ENCODE measurements around the gene LTBP2.
A peak's percentile ranks its signal among the peaks of the same experiment; 100 is the strongest.

LTBP2 gene

DNA sequence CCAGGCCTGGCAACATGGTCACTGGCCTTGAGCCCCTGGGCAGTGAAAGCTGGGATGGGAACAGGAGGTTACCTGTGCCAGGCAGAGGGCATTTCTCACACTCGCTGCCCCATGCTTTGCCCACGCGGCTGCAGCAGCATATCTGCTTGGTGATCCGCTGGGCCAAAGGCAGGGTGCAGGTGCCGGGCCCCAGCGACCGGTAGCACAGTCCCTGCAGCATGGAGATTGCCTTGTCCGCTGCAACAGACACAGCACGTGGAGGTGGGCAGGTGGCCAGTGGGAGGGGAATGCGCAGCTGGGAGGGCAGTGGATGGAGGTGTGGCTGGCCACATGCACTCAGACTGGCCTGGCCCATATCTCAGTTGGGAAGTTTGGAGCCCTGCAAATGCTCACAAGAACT lies 83.2 kb downstream of the LTBP2 start:
- ChIA-PET POLR2A (no interaction called here), CTCF (interaction anchor here (1.0 to 1.2 kb wide), 2 partner anchors 11 to 24 kb away, joined by 3 to 5 read pairs; no protein-coding TSS in a partner anchor)
- no peak for DNase-seq
- H3K27ac ChIP-seq (ENCODE audit: insufficient read depth in 1 of 2, low read depth in 1 of 2, low read length in 2 of 2, poor library complexity in 1 of 2, severe bottlenecking in 2 of 2), result no peak overlapping the region
- 98% methylated on average over 9 of the region's 10 CpGs for WGBS (ENCODE audit: insufficient coverage)
- H3K4me3 ChIP-seq (ENCODE audit: control insufficient read depth in 1 of 7, extremely low read depth in 1 of 7, insufficient read depth in 4 of 7, low read depth in 2 of 7, low read length in 6 of 7), result no peak overlapping the region
- no peaks in the 10 kb centered on the region for H3K27me3 ChIP-seq (replicated peaks in 2 of 5; ENCODE audit: control insufficient read depth in 4 of 5, insufficient read depth in 5 of 5, low read length in 4 of 5)
- H3K4me1 ChIP-seq (ENCODE audit: control extremely low read depth in 1 of 4, control insufficient read depth in 4 of 4, insufficient read depth in 4 of 4, low read length in 3 of 4), result peaks cover 0 to 8% (median 7%) of the 10 kb centered on the region in 4 experiments
- H3K9me3 ChIP-seq (ENCODE audit: control extremely low read depth in 1 of 5, control insufficient read depth in 4 of 5, insufficient read depth in 2 of 5, low read depth in 1 of 5, low read length in 4 of 5), result no peaks in the 10 kb centered on the region
- H3K36me3 ChIP-seq (ENCODE audit: control insufficient read depth in 4 of 4, insufficient read depth in 4 of 4, low read length in 3 of 4), result no peaks in the 10 kb centered on the region

DNA sequence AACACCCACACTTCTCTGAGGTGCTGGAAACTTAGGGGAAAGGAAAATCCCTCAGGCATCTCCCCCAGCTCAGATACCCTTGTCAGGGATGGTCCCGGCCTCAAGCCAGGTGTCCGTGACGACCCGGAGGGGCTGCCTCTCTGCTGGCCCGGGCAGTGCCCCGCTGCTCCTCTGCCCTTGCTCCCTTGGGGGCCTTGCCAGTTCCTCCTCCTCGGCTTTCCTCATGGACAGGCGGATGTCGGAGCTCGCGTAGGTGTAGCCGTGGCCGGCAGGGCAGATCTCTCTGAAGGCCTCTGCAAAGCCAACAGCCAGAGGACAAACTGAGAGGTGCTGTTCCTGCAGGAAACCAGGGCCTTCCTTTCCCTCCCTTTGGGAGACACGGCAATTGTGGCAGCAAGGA lies 83.6 kb downstream of the LTBP2 start:
- 93% methylated on average over 10 of the region's 14 CpGs for WGBS (ENCODE audit: insufficient coverage)
- Histone ChIP-seq H3K9me3 (ENCODE audit: control extremely low read depth in 1 of 5, control insufficient read depth in 4 of 5, insufficient read depth in 2 of 5, low read depth in 1 of 5, low read length in 4 of 5) (no peaks in the 10 kb centered on the region), H3K27me3 (replicated peaks in 2 of 5; ENCODE audit: control insufficient read depth in 4 of 5, insufficient read depth in 5 of 5, low read length in 4 of 5) (no peaks in the 10 kb centered on the region), H3K36me3 (ENCODE audit: control insufficient read depth in 4 of 4, insufficient read depth in 4 of 4, low read length in 3 of 4) (no peaks in the 10 kb centered on the region), H3K4me3 (ENCODE audit: control insufficient read depth in 1 of 7, extremely low read depth in 1 of 7, insufficient read depth in 4 of 7, low read depth in 2 of 7, low read length in 6 of 7) (no peak overlapping the region), H3K27ac (ENCODE audit: insufficient read depth in 1 of 2, low read depth in 1 of 2, low read length in 2 of 2, poor library complexity in 1 of 2, severe bottlenecking in 2 of 2) (no peak overlapping the region), H3K4me1 (ENCODE audit: control extremely low read depth in 1 of 4, control insufficient read depth in 4 of 4, insufficient read depth in 4 of 4, low read length in 3 of 4) (peaks cover 0 to 3% (median 3%) of the 10 kb centered on the region in 4 experiments)
- no peak for DNase-seq
- POLR2A ChIA-PET, result no interaction called here
- CTCF ChIA-PET, result interaction anchor here (2.9 kb wide), 1 partner anchor 11 kb away, joined by 11 read pairs; no protein-coding TSS in a partner anchor

DNA sequence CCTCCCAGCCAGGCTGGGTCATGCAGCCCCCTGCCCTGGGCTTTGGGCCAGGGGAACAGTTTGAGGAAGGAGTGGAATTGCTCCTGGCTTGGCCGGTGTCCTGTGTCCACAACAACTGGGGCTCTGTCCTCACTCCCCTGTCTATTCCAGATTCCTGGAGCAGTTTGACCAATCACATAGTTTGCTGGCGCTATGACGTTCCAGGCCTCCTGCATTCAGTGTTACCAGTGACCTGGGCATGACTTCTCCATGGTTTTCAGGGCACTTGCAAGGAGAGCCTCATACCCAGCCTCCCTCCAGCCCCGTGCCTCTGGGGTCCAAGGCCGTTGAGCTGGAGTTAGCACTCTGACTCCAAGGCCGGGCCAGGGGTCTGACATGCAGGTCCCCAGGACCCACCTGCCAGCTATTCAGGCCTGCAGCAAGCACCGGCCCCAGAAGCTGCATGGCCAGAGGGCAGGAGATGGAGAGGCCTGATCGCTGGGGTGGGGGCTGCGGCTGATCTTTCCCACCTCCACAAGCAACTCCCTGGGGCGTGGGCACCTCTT lies 84.2 kb downstream of the LTBP2 start:
- DNase-seq, result no peak
- no peak overlapping the region for H3K27ac ChIP-seq (ENCODE audit: insufficient read depth in 1 of 2, low read depth in 1 of 2, low read length in 2 of 2, poor library complexity in 1 of 2, severe bottlenecking in 2 of 2)
- ChIA-PET POLR2A (no interaction called here), CTCF (interaction anchor here (1.1 to 2.9 kb wide), 2 partner anchors 10 to 12 kb away, joined by 3 to 11 read pairs; no protein-coding TSS in a partner anchor)
- H3K27me3 ChIP-seq (replicated peaks in 2 of 5; ENCODE audit: control insufficient read depth in 4 of 5, insufficient read depth in 5 of 5, low read length in 4 of 5), result no peaks in the 10 kb centered on the region
- no peaks in the 10 kb centered on the region for H3K4me1 ChIP-seq (ENCODE audit: control extremely low read depth in 1 of 4, control insufficient read depth in 4 of 4, insufficient read depth in 4 of 4, low read length in 3 of 4)
- no peak overlapping the region for H3K4me3 ChIP-seq (ENCODE audit: control insufficient read depth in 1 of 7, extremely low read depth in 1 of 7, insufficient read depth in 4 of 7, low read depth in 2 of 7, low read length in 6 of 7)
- no peaks in the 10 kb centered on the region for H3K36me3 ChIP-seq (ENCODE audit: control insufficient read depth in 4 of 4, insufficient read depth in 4 of 4, low read length in 3 of 4)
- H3K9me3 ChIP-seq (ENCODE audit: control extremely low read depth in 1 of 5, control insufficient read depth in 4 of 5, insufficient read depth in 2 of 5, low read depth in 1 of 5, low read length in 4 of 5), result no peaks in the 10 kb centered on the region
- 96% methylated on average over 4 of the region's 10 CpGs for WGBS (ENCODE audit: insufficient coverage)

DNA sequence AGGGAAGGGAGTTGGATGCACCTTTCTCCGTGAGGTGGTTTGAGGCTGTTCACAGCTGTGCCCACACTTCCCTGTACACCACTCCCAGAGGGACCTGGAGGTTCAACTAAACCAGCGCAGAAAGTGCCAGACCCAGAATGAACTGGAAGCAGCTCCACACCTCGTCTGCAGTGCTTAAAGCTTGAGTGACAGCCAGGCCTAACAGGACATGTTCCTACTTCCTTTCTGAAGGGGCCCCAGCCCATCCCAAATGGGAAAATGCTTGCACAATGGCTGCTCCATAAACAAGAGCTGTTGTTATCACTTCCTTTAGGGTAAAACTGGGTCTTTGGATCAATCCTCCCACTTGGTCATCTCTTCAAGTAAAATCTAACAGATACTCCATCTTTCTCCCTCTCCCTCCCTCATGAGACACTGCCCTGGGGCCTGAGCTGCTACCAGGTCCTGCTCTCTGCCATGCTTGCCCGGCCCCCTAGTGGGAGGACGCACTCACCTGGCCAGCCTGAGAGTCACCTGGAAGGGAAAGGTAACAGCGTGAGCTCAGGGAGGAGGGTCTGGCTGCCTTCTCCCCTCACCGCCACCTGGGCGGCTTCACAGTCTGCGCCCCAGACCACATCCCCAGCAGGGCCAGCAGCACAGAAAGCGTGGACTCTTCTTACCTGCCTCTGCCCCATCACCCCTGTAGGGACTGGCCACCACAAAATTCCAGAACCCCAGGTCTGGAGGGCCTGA lies 85.0 kb downstream of the LTBP2 start:
- WGBS (ENCODE audit: insufficient coverage), result 88% methylated on average over 7 of the region's 10 CpGs
- Histone ChIP-seq H3K4me3 (ENCODE audit: control insufficient read depth in 1 of 7, extremely low read depth in 1 of 7, insufficient read depth in 4 of 7, low read depth in 2 of 7, low read length in 6 of 7) (no peak overlapping the region), H3K27me3 (replicated peaks in 2 of 5; ENCODE audit: control insufficient read depth in 4 of 5, insufficient read depth in 5 of 5, low read length in 4 of 5) (no peaks in the 10 kb centered on the region), H3K9me3 (ENCODE audit: control extremely low read depth in 1 of 5, control insufficient read depth in 4 of 5, insufficient read depth in 2 of 5, low read depth in 1 of 5, low read length in 4 of 5) (no peaks in the 10 kb centered on the region), H3K4me1 (ENCODE audit: control extremely low read depth in 1 of 4, control insufficient read depth in 4 of 4, insufficient read depth in 4 of 4, low read length in 3 of 4) (no peaks in the 10 kb centered on the region), H3K36me3 (ENCODE audit: control insufficient read depth in 4 of 4, insufficient read depth in 4 of 4, low read length in 3 of 4) (no peaks in the 10 kb centered on the region), H3K27ac (ENCODE audit: insufficient read depth in 1 of 2, low read depth in 1 of 2, low read length in 2 of 2, poor library complexity in 1 of 2, severe bottlenecking in 2 of 2) (no peak overlapping the region)
- POLR2A ChIA-PET, result no interaction called here
- CTCF ChIA-PET, result interaction anchor here (0.9 to 2.9 kb wide), 7 partner anchors 8 to 72 kb away, joined by 3 to 11 read pairs (median 3); no protein-coding TSS in a partner anchor
- no peak for DNase-seq

DNA sequence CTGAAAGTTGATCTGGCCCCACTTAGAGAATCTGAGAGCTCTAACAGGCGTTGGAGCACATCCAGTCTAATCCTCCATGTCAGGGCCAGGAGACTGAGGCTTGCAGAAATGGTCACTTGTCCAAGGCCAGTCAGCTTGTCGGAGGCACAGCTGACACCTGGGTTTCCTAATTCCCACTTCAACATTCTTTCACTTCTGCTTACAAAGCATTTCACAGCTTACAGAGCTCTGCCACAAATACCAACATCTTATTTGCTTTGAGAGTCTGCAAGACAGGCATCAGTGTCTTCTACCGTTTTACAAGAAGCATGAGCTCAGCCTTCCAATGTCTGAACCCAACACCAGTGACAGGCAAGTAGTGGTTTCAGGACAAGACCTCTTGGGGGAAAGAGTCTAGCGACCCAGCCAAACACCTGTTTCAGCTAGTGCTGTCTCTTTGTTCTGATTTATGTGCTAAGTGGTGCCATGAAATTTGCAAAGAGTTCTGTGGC lies 86.6 kb downstream of the LTBP2 start:
- no peak overlapping the region for H3K27ac ChIP-seq (ENCODE audit: insufficient read depth in 1 of 2, low read depth in 1 of 2, low read length in 2 of 2, poor library complexity in 1 of 2, severe bottlenecking in 2 of 2)
- H3K4me1 ChIP-seq (ENCODE audit: control extremely low read depth in 1 of 4, control insufficient read depth in 4 of 4, insufficient read depth in 4 of 4, low read length in 3 of 4), result no peaks in the 10 kb centered on the region
- DNase-seq, result peak in 1 of 3 donors; percentile 13
- H3K27me3 ChIP-seq (replicated peaks in 2 of 5; ENCODE audit: control insufficient read depth in 4 of 5, insufficient read depth in 5 of 5, low read length in 4 of 5), result no peaks in the 10 kb centered on the region
- CTCF ChIA-PET, result interaction anchor here (0.9 to 2.9 kb wide), 6 partner anchors 8 to 28 kb away, joined by 3 to 11 read pairs (median 3); no protein-coding TSS in a partner anchor
- 70% methylated on average over 4 of the region's 4 CpGs for WGBS (ENCODE audit: insufficient coverage)
- H3K9me3 ChIP-seq (ENCODE audit: control extremely low read depth in 1 of 5, control insufficient read depth in 4 of 5, insufficient read depth in 2 of 5, low read depth in 1 of 5, low read length in 4 of 5), result no peaks in the 10 kb centered on the region
- H3K36me3 ChIP-seq (ENCODE audit: control insufficient read depth in 4 of 4, insufficient read depth in 4 of 4, low read length in 3 of 4), result no peaks in the 10 kb centered on the region
- H3K4me3 ChIP-seq (ENCODE audit: control insufficient read depth in 1 of 7, extremely low read depth in 1 of 7, insufficient read depth in 4 of 7, low read depth in 2 of 7, low read length in 6 of 7), result no peak overlapping the region
- POLR2A ChIA-PET, result no interaction called here

DNA sequence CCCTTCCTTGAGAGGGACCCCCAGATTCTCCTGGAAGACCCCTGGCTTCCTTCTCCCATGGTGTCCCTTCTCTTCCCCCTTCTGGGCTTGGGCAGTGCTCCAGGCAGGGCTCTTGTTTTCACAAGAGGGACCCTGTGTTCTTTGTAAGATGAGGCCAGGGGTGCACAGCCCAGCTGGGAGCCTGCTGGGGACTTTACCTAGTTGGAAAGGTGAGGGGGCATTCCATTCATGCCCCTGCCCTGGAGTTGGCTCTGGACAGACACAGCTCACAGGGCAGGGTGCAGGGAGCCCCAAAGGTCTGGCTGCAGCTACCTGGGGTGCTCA lies 87.3 kb downstream of the LTBP2 start:
- Histone ChIP-seq H3K4me1 (ENCODE audit: control extremely low read depth in 1 of 4, control insufficient read depth in 4 of 4, insufficient read depth in 4 of 4, low read length in 3 of 4) (peaks cover 0 to 1% (median 0%) of the 10 kb centered on the region in 4 experiments), H3K36me3 (ENCODE audit: control insufficient read depth in 4 of 4, insufficient read depth in 4 of 4, low read length in 3 of 4) (no peaks in the 10 kb centered on the region), H3K9me3 (ENCODE audit: control extremely low read depth in 1 of 5, control insufficient read depth in 4 of 5, insufficient read depth in 2 of 5, low read depth in 1 of 5, low read length in 4 of 5) (no peaks in the 10 kb centered on the region), H3K4me3 (ENCODE audit: control insufficient read depth in 1 of 7, extremely low read depth in 1 of 7, insufficient read depth in 4 of 7, low read depth in 2 of 7, low read length in 6 of 7) (no peak overlapping the region), H3K27me3 (replicated peaks in 2 of 5; ENCODE audit: control insufficient read depth in 4 of 5, insufficient read depth in 5 of 5, low read length in 4 of 5) (no peaks in the 10 kb centered on the region), H3K27ac (ENCODE audit: insufficient read depth in 1 of 2, low read depth in 1 of 2, low read length in 2 of 2, poor library complexity in 1 of 2, severe bottlenecking in 2 of 2) (no peak overlapping the region)
- POLR2A ChIA-PET, result no interaction called here
- DNase-seq, result no peak
- CTCF ChIA-PET, result interaction anchor here (1.0 to 1.9 kb wide), 3 partner anchors 13 to 29 kb away, joined by 3 to 8 read pairs (median 3); no protein-coding TSS in a partner anchor

DNA sequence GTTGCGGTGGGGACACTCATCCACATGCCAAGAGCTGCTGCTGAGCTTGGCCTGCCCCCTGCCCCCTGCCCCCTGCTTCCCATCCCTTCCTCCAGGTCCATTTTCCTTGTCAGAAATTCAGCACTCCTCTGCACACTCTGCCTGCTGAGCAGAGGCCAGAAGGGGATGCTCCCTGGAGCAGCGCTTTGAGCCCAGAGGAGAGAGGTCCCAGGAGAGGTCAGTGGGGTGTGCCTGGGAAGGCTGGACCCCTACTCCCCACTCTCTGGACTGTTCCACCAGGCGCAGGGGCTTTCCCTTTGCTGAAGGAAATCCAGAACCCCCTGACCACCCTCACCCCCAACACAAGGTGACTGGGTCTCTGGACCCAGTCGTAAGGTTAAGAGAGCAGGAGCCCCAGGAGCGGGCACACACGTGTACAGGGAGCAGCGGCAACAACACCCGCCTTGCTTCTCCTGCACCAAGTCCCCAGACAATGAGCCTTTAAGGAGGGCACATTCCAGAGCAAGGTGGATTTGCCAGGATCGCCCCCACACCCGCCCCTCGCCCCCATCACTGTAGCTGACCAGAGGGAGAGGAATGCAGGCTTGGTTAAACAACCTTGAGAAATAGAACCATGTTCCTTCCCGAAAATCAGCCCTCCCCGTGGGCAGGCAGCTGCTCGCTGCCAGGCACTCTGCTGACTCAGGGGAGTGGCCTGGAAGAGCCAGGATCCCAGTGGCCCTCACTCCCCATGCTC lies 87.8 kb downstream of the LTBP2 start:
- WGBS (ENCODE audit: insufficient coverage), result 87% methylated on average over 13 of the region's 14 CpGs
- no peak for DNase-seq
- H3K4me1 ChIP-seq (ENCODE audit: control extremely low read depth in 1 of 4, control insufficient read depth in 4 of 4, insufficient read depth in 4 of 4, low read length in 3 of 4), result peaks cover 0 to 4% (median 0%) of the 10 kb centered on the region in 4 experiments
- ChIA-PET POLR2A (no interaction called here), CTCF (interaction anchor here (1.9 kb wide), 1 partner anchor 16 kb away, joined by 8 read pairs; no protein-coding TSS in a partner anchor)
- H3K4me3 ChIP-seq (ENCODE audit: control insufficient read depth in 1 of 7, extremely low read depth in 1 of 7, insufficient read depth in 4 of 7, low read depth in 2 of 7, low read length in 6 of 7), result no peak overlapping the region
- no peaks in the 10 kb centered on the region for H3K36me3 ChIP-seq (ENCODE audit: control insufficient read depth in 4 of 4, insufficient read depth in 4 of 4, low read length in 3 of 4)
- H3K9me3 ChIP-seq (ENCODE audit: control extremely low read depth in 1 of 5, control insufficient read depth in 4 of 5, insufficient read depth in 2 of 5, low read depth in 1 of 5, low read length in 4 of 5), result no peaks in the 10 kb centered on the region
- no peak overlapping the region for H3K27ac ChIP-seq (ENCODE audit: insufficient read depth in 1 of 2, low read depth in 1 of 2, low read length in 2 of 2, poor library complexity in 1 of 2, severe bottlenecking in 2 of 2)
- no peaks in the 10 kb centered on the region for H3K27me3 ChIP-seq (replicated peaks in 2 of 5; ENCODE audit: control insufficient read depth in 4 of 5, insufficient read depth in 5 of 5, low read length in 4 of 5)

Measured in common myeloid progenitor, CD34-positive (primary cell).